OCI-LY1 (cell line): ENCODE results near the gene NISCH.

ENCODE experiments used
- H2AFZ ChIP-seq: fragments of 200-600 bp; sonication (generic), shearing (Covaris generic); 2 replicates; pipeline ENCODE4 v1.6.0; 2014; ENCODE audit warnings: antibody characterized with exemption, mild to moderate bottlenecking, low read length
- H3F3A ChIP-seq: fragments of 200-600 bp; sonication (generic), shearing (Covaris generic); 2 replicates; pipeline ENCODE4 v1.6.0; 2014; ENCODE audit warnings: mild to moderate bottlenecking, antibody characterized with exemption, low read length, moderate library complexity; ENCODE audit not compliant: insufficient read depth
- H3K27ac ChIP-seq: fragments of 200-600 bp; sonication (generic); 2 replicates; pipeline ENCODE4 v1.5.1; 2014; ENCODE audit warnings: low read length, mixed run types, mild to moderate bottlenecking, low read depth; ENCODE audit not compliant: poor library complexity, severe bottlenecking
- H3K27me3 ChIP-seq: fragments of 200-600 bp; sonication (generic); 2 replicates; pipeline ENCODE4 v1.6.0; 2014; ENCODE audit warnings: antibody characterized with exemption, mild to moderate bottlenecking, low read length, moderate library complexity; ENCODE audit not compliant: insufficient read depth
- H3K36me3 ChIP-seq: fragments of 200-600 bp; sonication (generic); 2 replicates; pipeline ENCODE4 v1.6.1; 2014; ENCODE audit warnings: mild to moderate bottlenecking, antibody characterized with exemption, low read length, moderate library complexity, mixed read lengths; ENCODE audit not compliant: insufficient read depth
- H3K4me1 ChIP-seq: fragments of 200-600 bp; sonication (generic); 2 replicates; pipeline ENCODE4 v1.5.1; 2014; ENCODE audit warnings: mild to moderate bottlenecking, low read length, moderate library complexity; ENCODE audit not compliant: insufficient read depth, severe bottlenecking
- H3K4me2 ChIP-seq: fragments of 200-600 bp; sonication (generic), shearing (Covaris generic); 2 replicates; pipeline ENCODE4 v1.6.1; 2014; ENCODE audit warnings: low read length
- H3K4me3 ChIP-seq: fragments of 200-600 bp; sonication (generic); 2 replicates; pipeline ENCODE4 v1.5.1; 2014; ENCODE audit warnings: low read length, low read depth, mild to moderate bottlenecking, mixed read lengths; ENCODE audit not compliant: poor library complexity, severe bottlenecking
- H3K79me2 ChIP-seq: fragments of 200-600 bp; shearing (Covaris generic); 2 replicates; pipeline ENCODE4 v1.6.1; 2016; ENCODE audit warnings: mixed run types, low read length, mixed read lengths; ENCODE audit not compliant: insufficient read depth
- H3K9ac ChIP-seq: fragments of 200-600 bp; sonication (generic), shearing (Covaris generic); 2 replicates; pipeline ENCODE4 v1.6.1; 2014; ENCODE audit warnings: mild to moderate bottlenecking, low read length, mixed read lengths
- H3K9me2 ChIP-seq: fragments of 200-600 bp; sonication (generic), shearing (Covaris generic); 2 replicates; pipeline ENCODE4 v1.6.1; 2014; ENCODE audit warnings: low read depth, mild to moderate bottlenecking, low read length, mixed read lengths
- H3K9me3 ChIP-seq: fragments of 200-600 bp; shearing (Covaris generic); 2 replicates; pipeline ENCODE4 v1.6.1; 2014; ENCODE audit warnings: low read length, mixed read lengths
- H4K20me1 ChIP-seq: fragments of 200-600 bp; sonication (generic), shearing (Covaris generic); 2 replicates; pipeline ENCODE4 v1.6.0; 2016; ENCODE audit warnings: mild to moderate bottlenecking, low read length; ENCODE audit not compliant: insufficient read depth
- EZH2 ChIP-seq: fragments of 200-600 bp; sonication (generic), shearing (Covaris generic); IDR thresholded peaks from 2 replicates; pipeline ENCODE4 v1.8.0; 2017; ENCODE audit warnings: borderline replicate concordance, mixed run types, mild to moderate bottlenecking, antibody characterized with exemption, low read length, moderate library complexity, mixed read lengths
- TF ChIP-seq, protein P1 (sequence below): fragments of 200-600 bp; sonication (generic), shearing (Covaris generic); IDR thresholded peaks from 2 replicates; pipeline ENCODE4 v1.5.1; 2017; ENCODE audit warnings: mild to moderate bottlenecking, antibody characterized with exemption, low read length, moderate library complexity, mixed read lengths

The NISCH gene

DNA sequence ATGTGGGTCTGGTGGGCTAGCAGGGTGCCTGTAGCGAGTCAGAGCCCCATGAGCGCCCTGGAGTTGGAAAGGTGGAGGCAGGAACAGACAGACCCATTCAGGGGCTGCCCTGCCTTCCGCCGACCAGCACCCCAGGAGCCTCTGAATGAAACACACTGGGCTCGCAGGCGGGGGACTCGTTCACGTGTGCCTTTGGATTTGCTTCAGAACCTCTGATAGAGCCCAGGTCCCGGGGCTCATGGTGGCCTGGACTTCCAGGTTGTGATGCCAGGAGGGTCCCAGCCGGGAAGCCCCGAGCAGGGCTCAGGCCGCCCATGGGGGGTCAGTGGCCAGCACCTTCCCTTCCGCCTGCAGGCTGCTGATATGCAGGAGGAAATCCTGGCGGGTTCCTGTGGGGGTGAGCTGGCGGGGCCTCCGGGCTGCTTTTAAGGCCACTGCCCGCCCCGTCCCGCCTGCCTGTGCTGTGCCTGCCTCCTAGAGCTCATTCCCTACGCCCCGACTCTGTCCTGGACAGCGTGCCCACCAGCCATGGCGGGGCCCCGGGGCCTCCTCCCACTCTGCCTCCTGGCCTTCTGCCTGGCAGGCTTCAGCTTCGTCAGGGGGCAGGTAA, 39.6 kb downstream of the NISCH start, which contains the start of gene STAB1:
Gene STAB1, plus strand, starts transcription at position 453 of the 610 bp plus-strand sequence. Its CDS starts 76 bp downstream, at position 529.
- H3K79me2 ChIP-seq: no peaks in the 10 kb centered on the region
- H3K4me3 ChIP-seq: no peak within 1 kb of the TSS
- peaks cover 32% of the 10 kb centered on the region; the same call in 1 of the 2 replicates for H3K36me3 ChIP-seq
- TF ChIP-seq, protein P1, sequence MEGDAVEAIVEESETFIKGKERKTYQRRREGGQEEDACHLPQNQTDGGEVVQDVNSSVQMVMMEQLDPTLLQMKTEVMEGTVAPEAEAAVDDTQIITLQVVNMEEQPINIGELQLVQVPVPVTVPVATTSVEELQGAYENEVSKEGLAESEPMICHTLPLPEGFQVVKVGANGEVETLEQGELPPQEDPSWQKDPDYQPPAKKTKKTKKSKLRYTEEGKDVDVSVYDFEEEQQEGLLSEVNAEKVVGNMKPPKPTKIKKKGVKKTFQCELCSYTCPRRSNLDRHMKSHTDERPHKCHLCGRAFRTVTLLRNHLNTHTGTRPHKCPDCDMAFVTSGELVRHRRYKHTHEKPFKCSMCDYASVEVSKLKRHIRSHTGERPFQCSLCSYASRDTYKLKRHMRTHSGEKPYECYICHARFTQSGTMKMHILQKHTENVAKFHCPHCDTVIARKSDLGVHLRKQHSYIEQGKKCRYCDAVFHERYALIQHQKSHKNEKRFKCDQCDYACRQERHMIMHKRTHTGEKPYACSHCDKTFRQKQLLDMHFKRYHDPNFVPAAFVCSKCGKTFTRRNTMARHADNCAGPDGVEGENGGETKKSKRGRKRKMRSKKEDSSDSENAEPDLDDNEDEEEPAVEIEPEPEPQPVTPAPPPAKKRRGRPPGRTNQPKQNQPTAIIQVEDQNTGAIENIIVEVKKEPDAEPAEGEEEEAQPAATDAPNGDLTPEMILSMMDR: no peak
- TF ChIP-seq EZH2: no peak
- no peaks in the 10 kb centered on the region for H3F3A ChIP-seq
- no peaks in the 10 kb centered on the region for H3K9me3 ChIP-seq
- no peaks in the 10 kb centered on the region; the same call in 1 of the 2 replicates for H3K27me3 ChIP-seq
- no peak within 1 kb of the TSS for H3K27ac ChIP-seq
- no peak within 1 kb of the TSS for H2AFZ ChIP-seq
- H3K4me1 ChIP-seq: no peaks in the 10 kb centered on the region
- no peak within 1 kb of the TSS for H3K4me2 ChIP-seq
- H3K9me2 ChIP-seq: no peaks in the 10 kb centered on the region
- H3K9ac ChIP-seq: no peak within 1 kb of the TSS
- no peaks in the 10 kb centered on the region for H4K20me1 ChIP-seq

DNA sequence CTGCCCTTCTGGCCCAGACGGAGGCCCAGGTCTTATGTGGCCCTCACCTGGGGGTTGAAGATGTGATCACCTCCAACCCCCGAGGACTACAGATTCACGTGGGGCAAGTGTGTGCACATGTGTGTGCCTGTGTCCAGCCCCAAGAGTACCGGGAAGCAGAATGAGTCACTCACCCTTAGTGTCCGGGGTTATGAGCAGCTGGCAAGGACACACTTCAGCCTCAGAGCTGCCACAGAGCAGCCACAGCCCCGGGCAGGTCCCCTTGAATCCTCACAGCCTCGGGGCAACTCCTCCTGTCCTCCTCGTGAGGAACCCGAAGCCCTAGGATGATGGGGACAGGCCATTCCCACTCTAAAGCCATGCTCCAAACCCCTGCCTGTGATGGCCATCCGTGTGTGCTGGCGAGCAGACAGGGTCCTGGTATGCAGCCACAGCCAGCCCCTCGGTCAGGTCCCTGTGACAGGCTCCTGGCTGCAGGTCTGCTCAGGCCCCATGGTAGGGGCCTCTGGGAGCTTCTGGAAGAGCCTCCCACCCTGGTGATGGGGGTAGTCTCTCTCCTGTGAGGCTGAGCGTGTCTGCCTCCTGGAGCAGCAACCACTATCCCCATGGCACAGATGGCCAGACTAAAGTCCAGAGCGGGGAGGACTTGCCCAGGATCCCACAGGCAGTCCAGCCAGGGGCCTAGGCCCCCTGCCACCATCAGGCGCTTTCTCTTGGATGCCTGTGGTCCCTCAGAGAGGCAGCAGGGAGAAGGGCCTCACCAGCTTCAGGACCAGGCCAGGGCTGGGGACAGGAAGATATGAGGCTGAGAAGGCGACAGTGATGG, 40.6 kb downstream of the NISCH start:
- Histone ChIP-seq H3K79me2 (no peaks in the 10 kb centered on the region), H3K9me2 (no peaks in the 10 kb centered on the region), H3K27ac (no peak overlapping the region), H2AFZ (no peak overlapping the region), H3K9ac (no peak overlapping the region), H3F3A (no peaks in the 10 kb centered on the region), H4K20me1 (no peaks in the 10 kb centered on the region), H3K4me1 (no peaks in the 10 kb centered on the region), H3K4me2 (no peak overlapping the region), H3K27me3 (no peaks in the 10 kb centered on the region; the same call in 1 of the 2 replicates), H3K9me3 (no peaks in the 10 kb centered on the region), H3K36me3 (peaks cover 23% of the 10 kb centered on the region; the same call in 1 of the 2 replicates), H3K4me3 (no peak overlapping the region)
- TF ChIP-seq, protein P1: no peak
- no peak for TF ChIP-seq EZH2

DNA sequence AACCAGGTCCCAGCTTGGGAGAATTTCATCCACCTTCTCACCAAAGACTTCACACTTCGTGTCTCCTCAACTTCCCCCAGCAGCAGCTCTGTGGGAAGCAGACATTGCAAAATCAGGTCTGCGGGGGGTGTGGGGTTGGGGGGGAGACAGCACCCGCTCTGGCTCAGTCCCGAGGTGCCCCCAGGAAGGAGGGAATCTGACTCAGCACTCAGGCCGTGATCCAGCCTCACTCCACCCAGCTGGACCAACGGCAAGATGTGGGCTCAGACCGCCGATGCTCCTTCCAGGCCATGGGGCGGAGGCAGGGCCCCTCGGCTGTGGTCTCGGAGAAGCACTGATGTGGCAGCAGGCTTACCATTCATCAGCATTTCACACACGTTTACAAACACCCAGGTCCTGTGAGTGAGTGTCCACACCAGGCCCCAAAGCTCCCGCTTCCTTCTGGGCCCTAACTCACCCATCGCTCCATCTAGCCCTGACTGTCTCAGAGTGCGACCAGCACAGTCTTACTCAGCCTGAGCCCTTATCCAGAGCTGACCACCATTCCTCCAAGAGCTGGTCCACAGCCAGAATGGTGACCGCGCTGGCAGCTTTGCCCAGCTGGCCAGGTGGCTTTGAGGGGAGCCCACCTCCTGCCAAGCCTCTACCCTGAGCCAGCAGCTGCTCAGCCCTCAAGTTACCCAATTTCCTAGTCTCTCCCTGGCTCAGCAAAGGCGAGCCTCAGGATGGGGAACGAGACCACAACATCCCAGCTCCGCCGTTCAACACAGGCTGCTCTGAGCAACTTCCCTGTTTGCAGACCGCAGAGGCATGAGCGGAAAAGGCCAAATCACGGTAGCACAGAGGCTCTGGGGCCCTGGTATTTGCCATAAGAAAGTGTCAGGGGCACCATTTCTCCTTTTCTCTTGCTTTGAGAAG, 43.0 kb downstream of the NISCH start:
- TF ChIP-seq, protein P1: no peak
- TF ChIP-seq EZH2: no peak
- Histone ChIP-seq H3K27me3 (no peaks in the 10 kb centered on the region; the same call in 1 of the 2 replicates), H3K9me3 (no peaks in the 10 kb centered on the region)

More for the DNA sequence above, 43.0 kb downstream of the NISCH start:
- Histone ChIP-seq H3K9me2 (no peaks in the 10 kb centered on the region), H3F3A (no peaks in the 10 kb centered on the region), H3K36me3 (no peaks in the 10 kb centered on the region), H3K9ac (no peak overlapping the region), H4K20me1 (no peaks in the 10 kb centered on the region), H3K4me3 (no peak overlapping the region), H3K27ac (no peak overlapping the region), H2AFZ (no peak overlapping the region), H3K4me1 (no peaks in the 10 kb centered on the region), H3K4me2 (no peak overlapping the region), H3K79me2 (no peaks in the 10 kb centered on the region)
